ACC112 (cell line): Measurements from ENCODE around the gene ANKRD13C.

Source experiments
- H2AFZ ChIP-seq: fragments of 200-600 bp; sonication (generic); one replicate; pipeline ENCODE4 v1.6.0; 2017; ENCODE audit warnings: antibody characterized with exemption, low read length; ENCODE audit not compliant: unreplicated experiment
- H3K27ac ChIP-seq: fragments of 200-600 bp; sonication (generic); 2 replicates; pipeline ENCODE4 v1.5.1; 2014; ENCODE audit warnings: low read depth, mild to moderate bottlenecking, antibody characterized with exemption, low read length, moderate library complexity
- H3K27me3 ChIP-seq: fragments of 200-600 bp; sonication (generic); 2 replicates; pipeline ENCODE4 v1.6.1; 2014; ENCODE audit warnings: mild to moderate bottlenecking, antibody characterized with exemption, low read length, moderate library complexity, mixed read lengths; ENCODE audit not compliant: insufficient read depth
- H3K36me3 ChIP-seq: fragments of 200-600 bp; sonication (generic); 2 replicates; pipeline ENCODE4 v1.6.1; 2016; ENCODE audit warnings: mild to moderate bottlenecking, antibody characterized with exemption, low read length, moderate library complexity, mixed read lengths; ENCODE audit not compliant: insufficient read depth
- H3K4me1 ChIP-seq: fragments of 200-600 bp; sonication (generic); one replicate; pipeline ENCODE4 v1.6.1; 2016; ENCODE audit warnings: low read length, mixed read lengths; ENCODE audit not compliant: insufficient read depth, unreplicated experiment, control insufficient read depth
- H3K4me3 ChIP-seq: fragments of 200-600 bp; sonication (generic); 2 replicates; pipeline ENCODE4 v1.5.1; 2014; ENCODE audit warnings: mild to moderate bottlenecking, low read depth, low read length
- H3K79me2 ChIP-seq: fragments of 200-600 bp; sonication (generic); one replicate; pipeline ENCODE4 v1.6.0; 2016; ENCODE audit warnings: low read length; ENCODE audit not compliant: control insufficient read depth, unreplicated experiment, insufficient read depth

Gene ANKRD13C

DNA sequence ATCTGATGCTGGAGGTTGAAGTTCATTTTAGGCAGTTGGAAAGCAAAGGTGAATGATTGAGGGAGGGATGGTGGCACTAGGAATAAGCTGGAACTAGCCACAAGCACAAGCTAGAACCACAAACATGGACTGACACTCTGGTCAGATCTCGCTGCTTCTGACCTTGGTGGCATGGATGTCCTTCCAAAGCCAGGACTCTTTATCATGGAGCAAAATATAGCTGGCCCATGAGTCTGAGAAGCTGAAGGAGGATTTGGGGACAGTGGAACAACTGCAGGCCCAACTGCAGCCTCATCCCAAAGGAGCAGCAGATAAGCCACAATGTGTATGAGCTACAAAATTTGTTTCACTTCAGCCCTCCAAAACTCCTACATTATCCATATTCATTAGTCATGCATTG is 97.9 kb downstream of the ANKRD13C start:
- H3K4me1 ChIP-seq, result no peaks in the 10 kb centered on the region
- H3K27me3 ChIP-seq, result no peaks in the 10 kb centered on the region
- H3K36me3 ChIP-seq, result peaks cover 10% of the 10 kb centered on the region
- no peak overlapping the region for H3K27ac ChIP-seq
- no peaks in the 10 kb centered on the region for H3K79me2 ChIP-seq
- no peak overlapping the region for H2AFZ ChIP-seq
- no peak overlapping the region for H3K4me3 ChIP-seq

- H3K36me3 ChIP-seq, result peaks cover 80% of the 10 kb centered on the region
- no peak overlapping the region for H3K4me3 ChIP-seq
- no peaks in the 10 kb centered on the region for H3K27me3 ChIP-seq
- H3K79me2 ChIP-seq, result peaks cover 1% of the 10 kb centered on the region
- no peaks in the 10 kb centered on the region for H3K4me1 ChIP-seq
- H2AFZ ChIP-seq, result no peak overlapping the region
- no peak overlapping the region for H3K27ac ChIP-seq
Measured at GRCh38 chr1:70248729-70249128, 105.8 kb downstream of the ANKRD13C start.

DNA sequence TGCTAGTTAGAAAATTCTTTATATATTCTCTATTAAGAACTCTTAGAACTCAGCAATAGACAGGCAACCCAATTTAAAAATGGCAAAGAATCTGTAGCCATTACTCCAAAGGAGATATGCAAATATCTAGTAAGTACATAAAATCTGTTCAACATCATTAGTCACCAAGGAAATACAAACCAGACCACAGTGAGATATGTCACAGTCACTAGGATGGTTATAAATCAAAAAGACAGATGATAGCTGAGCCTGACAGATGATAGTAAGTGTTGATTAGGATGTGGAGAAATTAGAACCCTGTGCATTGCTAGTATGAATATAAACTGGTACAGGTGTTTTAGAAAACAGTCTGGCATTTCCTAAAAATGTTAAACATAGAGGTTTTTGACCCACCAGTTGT is 106.8 kb downstream of the ANKRD13C start:
- H3K27me3 ChIP-seq, result no peaks in the 10 kb centered on the region
- no peak overlapping the region for H3K4me3 ChIP-seq
- peaks cover 5% of the 10 kb centered on the region for H3K79me2 ChIP-seq
- no peak overlapping the region for H3K27ac ChIP-seq
- H3K36me3 ChIP-seq, result peaks cover 88% of the 10 kb centered on the region
- H2AFZ ChIP-seq, result no peak overlapping the region
- no peaks in the 10 kb centered on the region for H3K4me1 ChIP-seq

DNA sequence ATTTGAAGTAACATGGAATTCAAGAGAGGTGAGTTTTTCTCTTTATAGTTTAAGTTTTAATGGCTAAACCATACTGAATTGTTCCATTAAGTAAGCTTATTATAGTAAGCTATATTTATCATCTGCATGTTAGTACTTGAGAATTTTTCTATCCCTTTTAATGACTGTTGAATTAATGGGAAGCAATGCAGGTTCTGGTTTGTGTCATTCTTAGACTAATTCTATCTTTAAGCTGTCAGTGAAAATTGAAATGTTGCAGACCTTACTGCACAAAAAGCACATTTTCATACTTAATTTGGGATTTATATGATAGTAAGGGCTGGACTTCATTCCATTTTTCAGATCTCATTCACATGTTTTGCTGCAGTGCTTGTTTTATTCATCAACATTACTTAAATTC is 107.4 kb downstream of the ANKRD13C start:
- peaks cover 5% of the 10 kb centered on the region for H3K79me2 ChIP-seq
- H3K27ac ChIP-seq, result no peak overlapping the region
- no peak overlapping the region for H3K4me3 ChIP-seq
- H3K36me3 ChIP-seq, result peaks cover 89% of the 10 kb centered on the region
- no peak overlapping the region for H2AFZ ChIP-seq
- H3K27me3 ChIP-seq, result no peaks in the 10 kb centered on the region
- H3K4me1 ChIP-seq, result no peaks in the 10 kb centered on the region

GRCh38 chr1:70239940-70240339 is 114.6 kb downstream of the ANKRD13C start:
- peaks cover 14% of the 10 kb centered on the region for H3K79me2 ChIP-seq

DNA sequence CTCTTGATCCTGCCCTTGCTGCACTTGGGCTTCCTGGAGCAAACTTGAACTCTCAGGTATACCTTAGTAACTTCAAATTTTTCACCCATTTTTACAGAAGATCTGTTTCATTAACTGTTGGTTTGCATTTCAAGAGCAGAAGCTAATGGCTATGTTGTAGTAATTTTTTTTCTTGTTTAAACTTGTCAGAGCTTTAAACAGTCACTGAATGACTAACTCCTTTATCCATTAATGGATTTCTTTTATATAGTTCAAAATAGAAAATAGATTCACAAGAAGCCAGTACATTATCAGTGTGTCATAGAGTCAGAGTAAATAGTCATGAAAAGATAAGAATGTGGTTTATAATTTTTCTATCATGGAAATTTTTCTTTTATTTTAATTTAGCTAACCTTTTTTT is 119.8 kb downstream of the ANKRD13C start:
- Histone ChIP-seq H3K36me3 (peaks cover 78% of the 10 kb centered on the region), H3K27me3 (no peaks in the 10 kb centered on the region), H3K27ac (no peak overlapping the region), H3K4me1 (no peaks in the 10 kb centered on the region), H3K4me3 (no peak overlapping the region), H2AFZ (no peak overlapping the region), H3K79me2 (peaks cover 35% of the 10 kb centered on the region)

More at GRCh38 chr1:70239940-70240339, 114.6 kb downstream of the ANKRD13C start:
- H3K27me3 ChIP-seq, result no peaks in the 10 kb centered on the region
- H2AFZ ChIP-seq, result no peak overlapping the region
- H3K4me3 ChIP-seq, result no peak overlapping the region
- H3K4me1 ChIP-seq, result no peaks in the 10 kb centered on the region
- H3K36me3 ChIP-seq, result peaks cover 65% of the 10 kb centered on the region
- no peak overlapping the region for H3K27ac ChIP-seq

DNA sequence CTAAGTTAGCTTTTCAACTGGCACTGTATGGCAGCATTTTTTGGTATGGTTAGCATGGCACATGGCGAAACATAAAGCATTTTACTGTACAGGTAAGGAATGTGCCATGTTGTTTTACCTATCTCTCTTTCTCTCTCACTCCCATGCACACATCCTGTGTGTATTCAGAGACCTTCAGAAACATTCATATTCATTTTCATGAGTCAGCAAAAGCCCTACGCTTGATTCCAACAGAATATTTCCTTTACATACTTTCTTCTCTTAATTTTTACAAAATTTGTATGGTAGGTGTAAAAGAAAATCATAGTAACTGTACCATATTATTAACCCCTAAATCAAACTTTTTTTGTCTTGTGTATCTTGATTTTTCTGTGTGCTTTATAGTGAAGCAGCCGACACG is 123.0 kb downstream of the ANKRD13C start:
- H3K36me3 ChIP-seq, result peaks cover 73% of the 10 kb centered on the region
- peaks cover 57% of the 10 kb centered on the region for H3K79me2 ChIP-seq
- H2AFZ ChIP-seq, result no peak overlapping the region
- peaks cover 16% of the 10 kb centered on the region for H3K4me1 ChIP-seq
- H3K4me3 ChIP-seq, result no peak overlapping the region
- no peak overlapping the region for H3K27ac ChIP-seq
- H3K27me3 ChIP-seq, result no peaks in the 10 kb centered on the region

GRCh38 chr1:70228670-70229069 is 125.9 kb downstream of the ANKRD13C start:
- Histone ChIP-seq H3K79me2 (peaks cover 76% of the 10 kb centered on the region), H2AFZ (no peak overlapping the region), H3K4me1 (peaks cover 40% of the 10 kb centered on the region), H3K4me3 (no peak overlapping the region), H3K27me3 (no peaks in the 10 kb centered on the region), H3K27ac (no peak overlapping the region), H3K36me3 (peaks cover 71% of the 10 kb centered on the region)

DNA sequence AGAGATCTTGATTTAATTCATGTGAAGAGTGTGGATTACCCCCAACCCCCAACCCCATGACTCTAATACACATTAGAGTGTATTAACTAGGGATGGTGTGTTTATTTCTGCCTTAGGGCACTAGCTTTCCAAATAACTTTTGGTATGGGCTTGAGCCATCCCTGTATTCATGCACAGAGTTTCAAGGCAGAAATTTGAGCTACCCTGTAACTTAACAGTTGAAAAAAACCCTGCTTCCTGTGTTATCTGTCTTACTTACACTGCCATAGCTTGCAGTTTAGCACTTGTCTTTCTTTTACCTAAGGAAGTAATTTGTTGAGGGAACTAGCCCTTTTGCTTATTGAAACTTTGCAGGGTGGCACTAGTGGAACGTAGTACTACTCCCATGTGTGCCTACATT is 127.1 kb downstream of the ANKRD13C start:
- Histone ChIP-seq H3K27ac (0 out of 2 replicates have a peak overlapping the region, but pooled peaks have one; percentile 10), H3K4me1 (peaks cover 48% of the 10 kb centered on the region), H3K79me2 (peaks cover 85% of the 10 kb centered on the region), H3K4me3 (no peak overlapping the region), H3K27me3 (no peaks in the 10 kb centered on the region), H3K36me3 (peaks cover 67% of the 10 kb centered on the region), H2AFZ (no peak overlapping the region)

GRCh38 chr1:70224954-70225353 is 129.6 kb downstream of the ANKRD13C start:
- Histone ChIP-seq H3K27ac (no peak overlapping the region), H3K36me3 (peaks cover 48% of the 10 kb centered on the region), H3K79me2 (peaks cover 88% of the 10 kb centered on the region), H2AFZ (no peak overlapping the region), H3K27me3 (no peaks in the 10 kb centered on the region), H3K4me3 (no peak overlapping the region), H3K4me1 (peaks cover 48% of the 10 kb centered on the region)

- Histone ChIP-seq H3K79me2 (peaks cover 92% of the 10 kb centered on the region), H2AFZ (no peak overlapping the region), H3K4me3 (peak overlapping the region; percentile 89), H3K36me3 (peaks cover 29% of the 10 kb centered on the region), H3K4me1 (peaks cover 44% of the 10 kb centered on the region), H3K27me3 (no peaks in the 10 kb centered on the region), H3K27ac (peak overlapping the region; percentile 94)
Measured at GRCh38 chr1:70222716-70223235, 131.7 kb downstream of the ANKRD13C start.
